OCI-M1 (cell line): Measurements from ENCODE around the gene SLC22A17.
"Not testable (repeated sequence)": the region's sequence is repeated elsewhere in the genome, so short reads cannot be mapped to it uniquely, and the experiment has no call there.

ENCODE experiments used
- DNase-seq: peaks from one replicate; lab custom pipeline; 2025; lab: John Stamatoyannopoulos, UW

The SLC22A17 gene

GRCh38 chr14:23339506-23340268 lies 13.0 kb downstream of the SLC22A17 start:
- no peak for DNase-seq

- no peak for DNase-seq
Measured at GRCh38 chr14:23335623-23336022, 17.1 kb downstream of the SLC22A17 start.

GRCh38 chr14:23327947-23328744 lies 24.5 kb downstream of the SLC22A17 start:
- DNase-seq = peak; percentile 80

- DNase-seq = no peak
Measured at GRCh38 chr14:23326491-23327332, 26.0 kb downstream of the SLC22A17 start.

GRCh38 chr14:23325746-23326145 lies 26.9 kb downstream of the SLC22A17 start:
- DNase-seq = not testable (repeated sequence)

- DNase-seq = no peak
Measured at GRCh38 chr14:23324993-23325392, 27.7 kb downstream of the SLC22A17 start.

GRCh38 chr14:23324455-23324846 lies 28.2 kb downstream of the SLC22A17 start:
- DNase-seq = no peak

GRCh38 chr14:23323838-23324454 lies 28.7 kb downstream of the SLC22A17 start:
- no peak for DNase-seq

GRCh38 chr14:23322568-23323517 lies 29.8 kb downstream of the SLC22A17 start:
- DNase-seq = no peak

GRCh38 chr14:23321572-23322547 lies 30.8 kb downstream of the SLC22A17 start:
- peak; percentile 42 for DNase-seq

- peak; percentile 99 for DNase-seq
Measured at GRCh38 chr14:23320584-23321571, 31.8 kb downstream of the SLC22A17 start, which contains the start of gene PABPN1. Gene PABPN1, plus strand, starts transcription at chr14:23321457. Its CDS starts 13 bp downstream, at chr14:23321470.

GRCh38 chr14:23319746-23320583 lies 32.7 kb downstream of the SLC22A17 start:
- no peak for DNase-seq

- DNase-seq = no peak
Measured at GRCh38 chr14:23316300-23316699, 36.4 kb downstream of the SLC22A17 start.

- no peak for DNase-seq
Measured at GRCh38 chr14:23310546-23310945, 42.1 kb downstream of the SLC22A17 start.

GRCh38 chr14:23308721-23309445 lies 43.8 kb downstream of the SLC22A17 start:
- no peak for DNase-seq
